Kidney glomerular epithelial cell (primary cell): ENCODE data around the gene ZNF609.

Experiments used
- DNase-seq: peaks from one replicate; lab custom pipeline; 2025; lab: John Stamatoyannopoulos, UW

ZNF609 gene

DNA sequence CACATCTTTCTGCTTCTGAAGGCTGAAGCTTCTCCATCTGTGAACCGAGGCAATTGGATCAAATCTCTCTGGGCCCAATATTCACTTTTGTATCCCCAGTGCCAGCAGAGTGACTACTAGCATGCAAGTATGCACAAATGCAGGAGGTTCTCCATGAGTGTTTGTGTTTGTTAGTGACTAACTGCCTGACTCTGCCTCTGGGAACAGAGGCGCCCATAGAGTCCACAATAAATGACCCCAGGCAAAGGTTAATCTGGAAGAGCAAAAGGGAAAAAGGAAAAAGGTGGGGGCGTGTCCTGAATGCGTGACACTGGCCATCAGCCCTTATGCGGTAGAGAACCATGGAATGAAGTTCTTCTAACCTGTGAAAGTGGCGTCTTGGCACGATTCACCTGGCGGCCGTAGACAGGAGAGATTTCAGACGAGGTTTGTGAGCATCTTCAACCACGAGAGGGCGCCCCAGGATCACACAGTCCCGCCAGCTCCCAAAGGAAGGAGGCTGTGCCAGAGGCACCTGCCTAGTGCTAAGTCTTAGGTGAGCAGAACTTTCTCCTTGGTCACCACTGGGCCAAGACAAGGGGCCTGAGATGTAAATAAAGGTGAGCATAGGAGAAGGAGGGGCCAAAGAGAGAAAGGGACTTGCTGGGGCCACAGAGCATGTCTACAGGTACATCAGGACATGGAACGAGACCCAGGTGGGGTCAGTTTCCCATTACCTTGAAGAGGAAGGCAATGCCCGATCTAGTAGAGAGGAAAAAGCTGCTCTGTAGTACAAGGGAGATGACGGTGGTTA is 270.8 kb downstream of the ZNF609 start:
- DNase-seq: peak; percentile 76

DNA sequence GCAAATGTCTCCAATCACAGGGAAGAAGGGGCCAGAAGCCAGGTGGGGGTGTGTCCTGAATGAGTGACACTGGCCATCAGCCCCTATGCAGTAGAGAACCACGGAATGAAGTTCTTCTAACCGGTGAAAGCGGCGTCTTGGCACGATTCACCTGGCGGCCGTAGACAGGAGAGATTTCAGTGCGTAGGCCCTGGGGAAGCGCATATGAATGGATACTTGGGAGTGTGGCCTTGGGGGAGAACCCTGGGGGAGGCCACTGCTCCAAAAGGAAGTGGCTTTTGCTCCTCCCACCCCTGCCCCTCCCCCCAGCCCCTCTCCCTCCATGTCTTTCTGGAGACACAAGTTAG is 271.4 kb downstream of the ZNF609 start:
- no peak for DNase-seq

DNA sequence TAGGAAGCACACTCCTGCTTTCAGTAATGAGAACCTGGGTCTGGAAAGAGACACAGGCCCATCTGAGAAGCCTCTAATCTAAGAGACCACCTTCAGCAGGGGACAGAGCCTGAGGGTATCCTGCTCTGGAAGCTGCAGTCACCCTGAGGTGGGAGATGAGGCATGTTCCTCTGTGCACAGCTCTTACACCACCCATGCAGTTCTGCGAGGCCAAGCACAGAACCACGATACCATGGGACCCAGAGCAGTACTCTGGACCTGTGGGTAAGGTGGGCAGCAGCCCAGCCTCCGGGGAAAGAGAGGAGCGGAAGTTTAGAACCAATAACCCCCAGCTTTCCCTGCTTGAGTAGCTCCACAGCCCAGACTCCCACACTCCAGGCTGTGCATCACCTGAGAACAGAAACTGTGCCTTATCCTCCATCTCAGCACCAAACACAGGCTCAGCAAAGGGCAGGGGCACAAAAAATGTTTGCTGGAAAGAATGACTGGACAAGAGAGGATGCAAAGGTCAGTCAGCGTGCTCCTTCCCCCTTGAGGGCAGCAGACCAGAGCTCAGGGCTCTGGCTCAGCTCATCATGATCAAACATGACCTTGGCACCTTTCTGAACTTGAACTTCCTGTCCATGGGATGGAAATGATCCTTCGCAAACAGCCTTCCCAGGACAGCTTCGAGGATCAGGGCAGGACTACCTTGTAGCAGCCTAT is 271.9 kb downstream of the ZNF609 start:
- DNase-seq: no peak
